Hematopoietic multipotent progenitor cell (in vitro differentiated cells): ENCODE data around the gene CHST11. TPM values are rescaled to one million over a fixed set of nuclear protein-coding genes. Genes with fewer than 3 reads are reported as not detected.

ENCODE experiments used
- DNase-seq, 3 donors: peaks; one replicate each; pipeline ENCODE4 v3.0.0-alpha.2; 2011 to 2015; ENCODE audit warnings: low read depth in 2 of 3, low spot score in 2 of 3
- total RNA-seq: library from RNA; depleted of rRNA; stranded (reverse); fragments of >200 nt; gene quantifications from one replicate; pipeline ENCODE4 v1.2.3, GENCODE V29; 2012

Gene CHST11
- total RNA-seq, 1 donor = 264 TPM

- no peak for DNase-seq
These were observed 162.6 kb downstream of the CHST11 start for GRCh38 chr12:104619305-104619704.

GRCh38 chr12:104620837-104621531 lies 164.2 kb downstream of the CHST11 start:
- DNase-seq = no peak

GRCh38 chr12:104622928-104623327 lies 166.2 kb downstream of the CHST11 start:
- no peak for DNase-seq

GRCh38 chr12:104623883-104624282 lies 167.1 kb downstream of the CHST11 start:
- no peak for DNase-seq

- no peak for DNase-seq
These were observed 167.8 kb downstream of the CHST11 start for GRCh38 chr12:104624529-104624928.

- no peak for DNase-seq
These were observed 169.5 kb downstream of the CHST11 start for GRCh38 chr12:104626069-104626837.

- no peak for DNase-seq
These were observed 170.7 kb downstream of the CHST11 start for GRCh38 chr12:104627231-104627989.

- no peak for DNase-seq
These were observed 171.5 kb downstream of the CHST11 start for GRCh38 chr12:104627990-104628830.

GRCh38 chr12:104628831-104629135 lies 172.0 kb downstream of the CHST11 start:
- DNase-seq = no peak

- no peak for DNase-seq
These were observed 173.5 kb downstream of the CHST11 start for GRCh38 chr12:104630230-104630670.

GRCh38 chr12:104631867-104632266 lies 175.1 kb downstream of the CHST11 start:
- no peak for DNase-seq

GRCh38 chr12:104632724-104633201 lies 176.0 kb downstream of the CHST11 start:
- no peak for DNase-seq

GRCh38 chr12:104634044-104634443 lies 177.3 kb downstream of the CHST11 start:
- no peak for DNase-seq

GRCh38 chr12:104634852-104635251 lies 178.1 kb downstream of the CHST11 start:
- DNase-seq = no peak

- DNase-seq = no peak
These were observed 179.0 kb downstream of the CHST11 start for GRCh38 chr12:104635607-104636343.

GRCh38 chr12:104636496-104636895 lies 179.7 kb downstream of the CHST11 start:
- no peak for DNase-seq

- DNase-seq = peak in 1 of 3 donors; percentile 35
These were observed 180.9 kb downstream of the CHST11 start for GRCh38 chr12:104637604-104638003.

GRCh38 chr12:104638218-104638850 lies 181.6 kb downstream of the CHST11 start:
- DNase-seq = no peak

- no peak for DNase-seq
These were observed 182.1 kb downstream of the CHST11 start for GRCh38 chr12:104638851-104639240.
